ENCODE results near the gene SOX8.

SOX8 gene

GRCh38 chr16:966505-966904, 15.1 kb upstream of the SOX8 start:
- Histone ChIP-seq H3K4me1 (ENCODE audit: control insufficient read depth, insufficient read depth, low read length) (peaks cover 4% of the 10 kb centered on the region; the same call in 1 of the 2 replicates), H3K4me3 (ENCODE audit: low read length) (no peak overlapping the region), H3K27ac (ENCODE audit: low read length) (no peak overlapping the region), H3K27me3 (ENCODE audit: control insufficient read depth, insufficient read depth, low read length) (peaks cover under 1% of the 10 kb centered on the region; the same call in 1 of the 2 replicates), H3K36me3 (ENCODE audit: control insufficient read depth, insufficient read depth, low read length) (no peaks in the 10 kb centered on the region; the same call in 1 of the 2 replicates), H3K9me3 (ENCODE audit: control insufficient read depth, insufficient read depth, low read length) (no peaks in the 10 kb centered on the region)
- no peak for DNase-seq (ENCODE audit: low read depth, low spot score)
- WGBS (ENCODE audit: insufficient coverage, insufficient read length), result no CpG with 5 or more reads among the region's 10 CpGs

GRCh38 chr16:967077-967541, 14.5 kb upstream of the SOX8 start:
- Histone ChIP-seq H3K27me3 (ENCODE audit: control insufficient read depth, insufficient read depth, low read length) (peaks cover 2% of the 10 kb centered on the region; the same call in 1 of the 2 replicates), H3K4me3 (ENCODE audit: low read length) (no peak overlapping the region), H3K9me3 (ENCODE audit: control insufficient read depth, insufficient read depth, low read length) (no peaks in the 10 kb centered on the region), H3K36me3 (ENCODE audit: control insufficient read depth, insufficient read depth, low read length) (no peaks in the 10 kb centered on the region; the same call in 1 of the 2 replicates), H3K27ac (ENCODE audit: low read length) (no peak overlapping the region), H3K4me1 (ENCODE audit: control insufficient read depth, insufficient read depth, low read length) (peaks cover 4% of the 10 kb centered on the region; the same call in 1 of the 2 replicates)
- no peak for DNase-seq (ENCODE audit: low read depth, low spot score)
- no CpG with 5 or more reads among the region's 20 CpGs for WGBS (ENCODE audit: insufficient coverage, insufficient read length)

- no peak for DNase-seq (ENCODE audit: low read depth, low spot score)
- no CpG with 5 or more reads among the region's 41 CpGs for WGBS (ENCODE audit: insufficient coverage, insufficient read length)
- Histone ChIP-seq H3K36me3 (ENCODE audit: control insufficient read depth, insufficient read depth, low read length) (no peaks in the 10 kb centered on the region; the same call in 1 of the 2 replicates), H3K4me3 (ENCODE audit: low read length) (no peak overlapping the region), H3K27ac (ENCODE audit: low read length) (no peak overlapping the region), H3K4me1 (ENCODE audit: control insufficient read depth, insufficient read depth, low read length) (peaks cover 4% of the 10 kb centered on the region; the same call in 1 of the 2 replicates), H3K9me3 (ENCODE audit: control insufficient read depth, insufficient read depth, low read length) (no peaks in the 10 kb centered on the region), H3K27me3 (ENCODE audit: control insufficient read depth, insufficient read depth, low read length) (peaks cover 2% of the 10 kb centered on the region; the same call in 1 of the 2 replicates)
Observed at GRCh38 chr16:967546-968295, 13.8 kb upstream of the SOX8 start.

GRCh38 chr16:968620-969019, 12.9 kb upstream of the SOX8 start:
- Histone ChIP-seq H3K36me3 (ENCODE audit: control insufficient read depth, insufficient read depth, low read length) (no peaks in the 10 kb centered on the region; the same call in 1 of the 2 replicates), H3K9me3 (ENCODE audit: control insufficient read depth, insufficient read depth, low read length) (no peaks in the 10 kb centered on the region), H3K27ac (ENCODE audit: low read length) (no peak overlapping the region), H3K27me3 (ENCODE audit: control insufficient read depth, insufficient read depth, low read length) (peaks cover 2% of the 10 kb centered on the region; the same call in 1 of the 2 replicates), H3K4me1 (ENCODE audit: control insufficient read depth, insufficient read depth, low read length) (peaks cover 4% of the 10 kb centered on the region; the same call in 1 of the 2 replicates), H3K4me3 (ENCODE audit: low read length) (no peak overlapping the region)
- no peak for DNase-seq (ENCODE audit: low read depth, low spot score)
- no CpG with 5 or more reads among the region's 8 CpGs for WGBS (ENCODE audit: insufficient coverage, insufficient read length)

GRCh38 chr16:969508-970385, 11.8 kb upstream of the SOX8 start:
- WGBS (ENCODE audit: insufficient coverage, insufficient read length), result no CpG with 5 or more reads among the region's 55 CpGs
- Histone ChIP-seq H3K27ac (ENCODE audit: low read length) (no peak overlapping the region), H3K36me3 (ENCODE audit: control insufficient read depth, insufficient read depth, low read length) (no peaks in the 10 kb centered on the region; the same call in 1 of the 2 replicates), H3K9me3 (ENCODE audit: control insufficient read depth, insufficient read depth, low read length) (no peaks in the 10 kb centered on the region), H3K4me3 (ENCODE audit: low read length) (peak overlapping the region; percentile 87; the same call in 1 of the 2 replicates), H3K27me3 (ENCODE audit: control insufficient read depth, insufficient read depth, low read length) (peaks cover 2% of the 10 kb centered on the region; the same call in 1 of the 2 replicates), H3K4me1 (ENCODE audit: control insufficient read depth, insufficient read depth, low read length) (peaks cover 4% of the 10 kb centered on the region; the same call in 1 of the 2 replicates)
- no peak for DNase-seq (ENCODE audit: low read depth, low spot score)

GRCh38 chr16:970386-970765, 11.2 kb upstream of the SOX8 start:
- DNase-seq (ENCODE audit: low read depth, low spot score), result no peak
- Histone ChIP-seq H3K4me1 (ENCODE audit: control insufficient read depth, insufficient read depth, low read length) (peaks cover 4% of the 10 kb centered on the region; the same call in 1 of the 2 replicates), H3K27me3 (ENCODE audit: control insufficient read depth, insufficient read depth, low read length) (peaks cover 2% of the 10 kb centered on the region; the same call in 1 of the 2 replicates), H3K36me3 (ENCODE audit: control insufficient read depth, insufficient read depth, low read length) (no peaks in the 10 kb centered on the region; the same call in 1 of the 2 replicates), H3K9me3 (ENCODE audit: control insufficient read depth, insufficient read depth, low read length) (no peaks in the 10 kb centered on the region), H3K27ac (ENCODE audit: low read length) (no peak overlapping the region), H3K4me3 (ENCODE audit: low read length) (peak overlapping the region; percentile 87; the same call in 1 of the 2 replicates)
- WGBS (ENCODE audit: insufficient coverage, insufficient read length), result no CpG with 5 or more reads among the region's 42 CpGs

GRCh38 chr16:970766-971581, 10.6 kb upstream of the SOX8 start, which contains the start of gene LMF1:
LMF1 (minus strand) TSS chr16:970984; CDS start chr16:970980, 4 bp downstream.
- Histone ChIP-seq H3K27me3 (ENCODE audit: control insufficient read depth, insufficient read depth, low read length) (peaks cover 2% of the 10 kb centered on the region; the same call in 1 of the 2 replicates), H3K9me3 (ENCODE audit: control insufficient read depth, insufficient read depth, low read length) (no peaks in the 10 kb centered on the region), H3K36me3 (ENCODE audit: control insufficient read depth, insufficient read depth, low read length) (no peaks in the 10 kb centered on the region; the same call in 1 of the 2 replicates), H3K4me1 (ENCODE audit: control insufficient read depth, insufficient read depth, low read length) (peaks cover 4% of the 10 kb centered on the region; the same call in 1 of the 2 replicates), H3K27ac (ENCODE audit: low read length) (no peak within 1 kb of the TSS), H3K4me3 (ENCODE audit: low read length) (peak within 1 kb of the TSS; percentile 87)
- no CpG with 5 or more reads among the region's 71 CpGs for WGBS (ENCODE audit: insufficient coverage, insufficient read length)
- no peak for DNase-seq (ENCODE audit: low read depth, low spot score)

- peaks cover 4% of the 10 kb centered on the region; the same call in 1 of the 2 replicates for H3K4me1 ChIP-seq (ENCODE audit: control insufficient read depth, insufficient read depth, low read length)
- H3K9me3 ChIP-seq (ENCODE audit: control insufficient read depth, insufficient read depth, low read length), result no peaks in the 10 kb centered on the region
- peak overlapping the region; percentile 47; the same call in 1 of the 2 replicates for H3K4me3 ChIP-seq (ENCODE audit: low read length)
- no CpG with 5 or more reads among the region's 5 CpGs for WGBS (ENCODE audit: insufficient coverage, insufficient read length)
- no peak overlapping the region for H3K27ac ChIP-seq (ENCODE audit: low read length)
- H3K27me3 ChIP-seq (ENCODE audit: control insufficient read depth, insufficient read depth, low read length), result peaks cover 2% of the 10 kb centered on the region; the same call in 1 of the 2 replicates
- no peak for DNase-seq (ENCODE audit: low read depth, low spot score)
- H3K36me3 ChIP-seq (ENCODE audit: control insufficient read depth, insufficient read depth, low read length), result no peaks in the 10 kb centered on the region; the same call in 1 of the 2 replicates
Observed at GRCh38 chr16:971582-971905, 10.0 kb upstream of the SOX8 start.

- WGBS (ENCODE audit: insufficient coverage, insufficient read length), result no CpG with 5 or more reads among the region's 8 CpGs
Observed at GRCh38 chr16:971981-972315, 9.6 kb upstream of the SOX8 start.

More at GRCh38 chr16:971981-972315, 9.6 kb upstream of the SOX8 start:
- H3K4me1 ChIP-seq (ENCODE audit: control insufficient read depth, insufficient read depth, low read length), result peaks cover 4% of the 10 kb centered on the region; the same call in 1 of the 2 replicates
- no peak overlapping the region for H3K27ac ChIP-seq (ENCODE audit: low read length)
- H3K9me3 ChIP-seq (ENCODE audit: control insufficient read depth, insufficient read depth, low read length), result no peaks in the 10 kb centered on the region
- peaks cover 2% of the 10 kb centered on the region; the same call in 1 of the 2 replicates for H3K27me3 ChIP-seq (ENCODE audit: control insufficient read depth, insufficient read depth, low read length)
- DNase-seq (ENCODE audit: low read depth, low spot score), result no peak
- H3K4me3 ChIP-seq (ENCODE audit: low read length), result no peak overlapping the region
- no peaks in the 10 kb centered on the region; the same call in 1 of the 2 replicates for H3K36me3 ChIP-seq (ENCODE audit: control insufficient read depth, insufficient read depth, low read length)
